KG1 (cell line): Measurements from ENCODE around the gene ALDH18A1.
"Not testable (repeated sequence)": the region's sequence is repeated elsewhere in the genome, so short reads cannot be mapped to it uniquely, and the experiment has no call there.

Source experiments
- DNase-seq: peaks from one replicate; lab custom pipeline; 2025; lab: John Stamatoyannopoulos, UW

ALDH18A1 gene

GRCh38 chr10:95656291-95657164 lies at the start of gene ALDH18A1:
Gene ALDH18A1, minus strand, starts transcription at chr10:95656711. Its CDS starts 3,334 bp downstream, at chr10:95653377.
- peak; percentile 77 for DNase-seq

- DNase-seq, result no peak
Measured at GRCh38 chr10:95698415-95698814, 41.9 kb upstream of the ALDH18A1 start.

- DNase-seq, result no peak
Measured at GRCh38 chr10:95697429-95697828, 40.9 kb upstream of the ALDH18A1 start.

- DNase-seq, result no peak
Measured at GRCh38 chr10:95694665-95695064, 38.2 kb upstream of the ALDH18A1 start.

- peak; percentile 95 for DNase-seq
Measured at GRCh38 chr10:95693668-95694534, 37.4 kb upstream of the ALDH18A1 start, which contains the start of gene TCTN3. Gene TCTN3, minus strand, starts transcription at chr10:95693927. Its CDS starts 28 bp downstream, at chr10:95693899.

GRCh38 chr10:95693071-95693667 lies 36.7 kb upstream of the ALDH18A1 start:
- DNase-seq, result no peak

- DNase-seq, result no peak
Measured at GRCh38 chr10:95691281-95691680, 34.8 kb upstream of the ALDH18A1 start.

- DNase-seq, result no peak
Measured at GRCh38 chr10:95688648-95689047, 32.1 kb upstream of the ALDH18A1 start.

GRCh38 chr10:95683966-95684365 lies 27.5 kb upstream of the ALDH18A1 start:
- no peak for DNase-seq

GRCh38 chr10:95675403-95676116 lies 19.0 kb upstream of the ALDH18A1 start:
- DNase-seq, result no peak

- DNase-seq, result no peak
Measured at GRCh38 chr10:95674643-95675042, 18.1 kb upstream of the ALDH18A1 start.

- not testable (repeated sequence) for DNase-seq
Measured at GRCh38 chr10:95672641-95673040, 16.1 kb upstream of the ALDH18A1 start.

GRCh38 chr10:95664543-95664942 lies 8.0 kb upstream of the ALDH18A1 start:
- no peak for DNase-seq

GRCh38 chr10:95663496-95663895 lies 7.0 kb upstream of the ALDH18A1 start:
- DNase-seq, result no peak

- DNase-seq, result no peak
Measured at GRCh38 chr10:95661818-95662217, 5.3 kb upstream of the ALDH18A1 start.

- no peak for DNase-seq
Measured at GRCh38 chr10:95660283-95660682, 3.8 kb upstream of the ALDH18A1 start.

GRCh38 chr10:95657250-95657649 lies 739 bp upstream of the ALDH18A1 start:
- DNase-seq, result no peak

GRCh38 chr10:95655571-95656290 lies 780 bp downstream of the ALDH18A1 start:
- DNase-seq, result peak; percentile 12

- no peak for DNase-seq
Measured at GRCh38 chr10:95653895-95654294, 2.6 kb downstream of the ALDH18A1 start.

- DNase-seq, result no peak
Measured at GRCh38 chr10:95651346-95652060, 5.0 kb downstream of the ALDH18A1 start.
